NCI-H2196 (cell line): ENCODE data around the gene NCAM1.
A peak's percentile ranks its signal among the peaks of the same experiment; 100 is the strongest.

ENCODE experiments used
- DNase-seq: peaks from one replicate; lab custom pipeline; 2025; ENCODE audit not compliant: unreplicated experiment; lab: John Stamatoyannopoulos, UW

The NCAM1 gene

GRCh38 chr11:112967082-112967481, 5.9 kb downstream of the NCAM1 start:
- no peak for DNase-seq

GRCh38 chr11:112968941-112969713, 7.9 kb downstream of the NCAM1 start:
- no peak for DNase-seq

- DNase-seq, result no peak
Measured at GRCh38 chr11:112971195-112971594, 10.0 kb downstream of the NCAM1 start.

GRCh38 chr11:112971827-112972226, 10.6 kb downstream of the NCAM1 start:
- DNase-seq, result no peak

- no peak for DNase-seq
Measured at GRCh38 chr11:112972399-112973145, 11.4 kb downstream of the NCAM1 start.

- DNase-seq, result no peak
Measured at GRCh38 chr11:112975051-112975450, 13.8 kb downstream of the NCAM1 start.

GRCh38 chr11:112975493-112975892, 14.3 kb downstream of the NCAM1 start:
- DNase-seq, result no peak

GRCh38 chr11:112977755-112978154, 16.5 kb downstream of the NCAM1 start:
- DNase-seq, result no peak

- peak; percentile 27 for DNase-seq
Measured at GRCh38 chr11:112983887-112984286, 22.7 kb downstream of the NCAM1 start.

- DNase-seq, result no peak
Measured at GRCh38 chr11:112989198-112989597, 28.0 kb downstream of the NCAM1 start.

GRCh38 chr11:112993808-112994207, 32.6 kb downstream of the NCAM1 start:
- no peak for DNase-seq

GRCh38 chr11:112995423-112996090, 34.3 kb downstream of the NCAM1 start:
- no peak for DNase-seq

- no peak for DNase-seq
Measured at GRCh38 chr11:112996994-112997393, 35.8 kb downstream of the NCAM1 start.

GRCh38 chr11:112997857-112998466, 36.7 kb downstream of the NCAM1 start:
- no peak for DNase-seq

- DNase-seq, result no peak
Measured at GRCh38 chr11:112999520-112999919, 38.3 kb downstream of the NCAM1 start.

GRCh38 chr11:113001709-113002108, 40.5 kb downstream of the NCAM1 start:
- DNase-seq, result peak; percentile 82

GRCh38 chr11:113006896-113007445, 45.8 kb downstream of the NCAM1 start:
- DNase-seq, result peak; percentile 24

- DNase-seq, result peak; percentile 80
Measured at GRCh38 chr11:113014262-113015097, 53.3 kb downstream of the NCAM1 start.

GRCh38 chr11:113015098-113015455, 53.9 kb downstream of the NCAM1 start:
- no peak for DNase-seq

GRCh38 chr11:113016905-113017304, 55.7 kb downstream of the NCAM1 start:
- DNase-seq, result no peak
